Spleen (tissue), 11 donors: ENCODE results near the gene METTL9. TPM values are rescaled to one million over a fixed set of nuclear protein-coding genes. Genes with fewer than 3 reads are reported as not detected.

Source experiments
- DNase-seq: peaks from one replicate; pipeline ENCODE4 v3.0.0-alpha.2; 2020
- H3K27ac ChIP-seq, 8 donors: fragments of 200-600 bp; sonication (generic) in 7 of 8; 1 replicate in 4 of 8; 2 replicates in 4 of 8; pipeline versions ENCODE4 v1.5.0 to v1.8.0; 2016 to 2021; ENCODE audit warnings: inconsistent platforms in 4 of 8, mild to moderate bottlenecking in 4 of 8, moderate library complexity in 1 of 8
- H3K27me3 ChIP-seq, 7 donors: fragments of 200-600 bp; sonication (generic) in 6 of 7; replicated peaks in 1 of 7; 1 replicate in 4 of 7; 2 replicates in 3 of 7; pipeline versions ENCODE4 v1.5.0 to v1.8.0; 2016 to 2021; ENCODE audit warnings: inconsistent platforms in 3 of 7, mild to moderate bottlenecking in 1 of 7
- H3K36me3 ChIP-seq, 6 donors: fragments of 200-600 bp; sonication (generic) in 5 of 6; 1 replicate in 4 of 6; 2 replicates in 2 of 6; pipeline versions ENCODE4 v1.5.0 to v1.8.0; 2016 to 2021; ENCODE audit warnings: inconsistent platforms in 2 of 6
- H3K4me1 ChIP-seq, 6 donors: fragments of 200-600 bp; sonication (generic) in 5 of 6; 1 replicate in 3 of 6; 2 replicates in 3 of 6; pipeline versions ENCODE4 v1.5.0 to v1.8.0; 2016 to 2021; ENCODE audit warnings: inconsistent platforms in 3 of 6
- H3K4me3 ChIP-seq, 8 donors: fragments of 200-600 bp; sonication (generic) in 7 of 8; 1 replicate in 4 of 8; 2 replicates in 4 of 8; pipeline versions ENCODE4 v1.5.0 to v1.8.0; 2016 to 2021; ENCODE audit warnings: inconsistent platforms in 4 of 8, mild to moderate bottlenecking in 4 of 8, moderate library complexity in 2 of 8
- H3K9me3 ChIP-seq, 8 donors: fragments of 200-600 bp; sonication (generic) in 7 of 8; 1 replicate in 4 of 8; 2 replicates in 4 of 8; pipeline versions ENCODE4 v1.5.0 to v1.8.0; 2016 to 2021; ENCODE audit warnings: inconsistent platforms in 4 of 8
- CTCF ChIP-seq, 11 experiments: fragments of 200-600 bp in 7 of 11; fragments of 450-650 bp in 4 of 11; sonication (generic) in 4 of 11; IDR thresholded peaks in 8 of 11; conservative IDR thresholded peaks in 3 of 11; 1 replicate in 7 of 11; 2 replicates in 4 of 11; pipeline versions ENCODE4 v1.4.0 to v1.8.0; 2016 to 2021; ENCODE audit warnings: antibody characterized with exemption in 11 of 11, inconsistent platforms in 4 of 11, mild to moderate bottlenecking in 1 of 11
- POLR2A ChIP-seq, 3 donors: fragments of 450-650 bp; IDR thresholded peaks; one replicate each; pipeline ENCODE4 v1.5.1; 2017; ENCODE audit warnings: antibody characterized with exemption in 3 of 3, mild to moderate bottlenecking in 1 of 3
- POLR2AphosphoS5 ChIP-seq, 3 donors: sonication (generic); formaldehyde crosslinking; IDR thresholded peaks; one replicate each; pipeline ENCODE4 v1.5.1; 2017; ENCODE audit warnings: antibody characterized with exemption in 3 of 3
- WGBS, 5 donors: extraction: QIAGEN DNeasy Blood & Tissue Kit in 3 of 5; methylation state at CpG; one replicate each; pipeline versions ENCODE4 v1.1.5 to v1.1.7; 2013 to 2018; 5-methylcytosine and 5-hydroxymethylcytosine counted together
- intact Hi-C: fragments of 100-400 bp; cut with DNase I; formaldehyde crosslinking; loops from one replicate; pipeline ENCODE4 v1.15.0; 2023; ENCODE audit warnings: low total_unique reads
- polyA plus RNA-seq, 3 donors: library from polyadenylated mRNA; stranded (reverse); fragments of 200-250 nt; gene quantifications; one replicate each; pipeline ENCODE4 v1.2.1, GENCODE V29; 2013
- total RNA-seq, 7 donors: library from RNA; depleted of rRNA in 3 of 7; stranded (reverse); fragments of >200 nt in 3 of 7; fragmentation: NEBNext Ultra II Directional in 4 of 7; extraction: Animal tissue kit (Norgen Biotek cat#: 25700) in 4 of 7; gene quantifications; one replicate each; pipeline versions ENCODE4 v1.1.0 to v1.2.1, GENCODE V29; 2016 to 2021
- donor health status: healthy with polysubstance abuse.
- donor health status: DM: no; HTN: no; CAD: no; lungs with moderate emphysema.
- donor health status: DM: no; HTN: no; CAD: no.
- donor health status: Bipolar disorder and iron deficiency.
- donor health status: healthy.
- donor health status: DM: no; HTN: no; CAD: no.
- donor health status: DM: yes; HTN: yes; CAD: no.

The METTL9 gene
- total and polyA plus RNA-seq, 10 donors, result 28.5 to 247 (median 97.1) TPM

DNA sequence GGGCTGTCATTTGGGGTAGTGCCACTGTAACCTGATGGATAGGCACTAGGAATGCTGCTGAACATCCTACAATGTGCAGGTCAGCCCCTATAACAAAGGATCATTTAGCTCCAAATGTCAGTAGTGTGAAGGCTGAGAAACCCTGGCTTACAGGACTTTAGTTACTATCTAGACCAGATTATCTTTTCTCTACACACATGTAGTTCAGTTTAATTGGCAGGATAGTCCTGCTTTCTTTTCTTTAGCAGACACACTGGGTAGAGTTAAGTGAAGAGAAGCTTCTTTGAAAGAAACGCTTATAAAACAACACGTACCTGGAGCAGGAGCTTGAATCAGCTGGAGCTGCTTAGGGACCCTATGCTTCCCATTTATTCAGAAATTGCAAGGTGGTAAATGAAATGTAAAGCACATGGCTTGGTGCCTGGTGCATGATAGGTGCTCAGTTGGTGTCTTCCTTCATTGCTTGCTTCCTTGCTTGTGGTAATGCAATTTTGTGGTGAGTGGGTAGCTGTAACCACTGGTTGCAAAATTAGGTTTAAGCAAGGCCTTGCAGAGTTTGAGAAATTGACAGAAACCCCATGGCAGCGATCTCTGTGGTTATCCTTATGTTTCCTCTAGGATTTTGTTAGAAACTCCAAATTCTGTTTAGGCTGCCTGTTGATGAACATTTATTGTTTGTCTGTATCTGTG lies 9.4 kb downstream of the METTL9 start:
- DNase-seq, result no peak
- WGBS, 5 donors, result 37 to 66% (median 49%) methylated on average over 3 of the region's 3 CpGs
- TF ChIP-seq POLR2A (IDR thresholded peaks at IDR 0.05), result no peak
- TF ChIP-seq POLR2AphosphoS5 (IDR thresholded peaks at IDR 0.05), result peak in 1 of 3 donors; percentile 70
- TF ChIP-seq CTCF (IDR thresholded peaks at IDR 0.05 in 8 of 11, conservative IDR thresholded peaks at IDR 0.05 in 3 of 11), result no peak
- Histone ChIP-seq H3K36me3 (peaks cover 0 to 12% (median 0%) of the 10 kb centered on the region in 6 donors), H3K9me3 (no peaks in the 10 kb centered on the region), H3K4me3 (peak overlapping the region in 2 of 8 donors; percentile 14 to 20), H3K27me3 (no peaks in the 10 kb centered on the region), H3K4me1 (peaks cover 33 to 100% (median 83%) of the 10 kb centered on the region in 6 donors), H3K27ac (peak overlapping the region in 7 of 8 donors; percentile 10 to 82 (median 64))
- intact Hi-C loops, result no loop called here

DNA sequence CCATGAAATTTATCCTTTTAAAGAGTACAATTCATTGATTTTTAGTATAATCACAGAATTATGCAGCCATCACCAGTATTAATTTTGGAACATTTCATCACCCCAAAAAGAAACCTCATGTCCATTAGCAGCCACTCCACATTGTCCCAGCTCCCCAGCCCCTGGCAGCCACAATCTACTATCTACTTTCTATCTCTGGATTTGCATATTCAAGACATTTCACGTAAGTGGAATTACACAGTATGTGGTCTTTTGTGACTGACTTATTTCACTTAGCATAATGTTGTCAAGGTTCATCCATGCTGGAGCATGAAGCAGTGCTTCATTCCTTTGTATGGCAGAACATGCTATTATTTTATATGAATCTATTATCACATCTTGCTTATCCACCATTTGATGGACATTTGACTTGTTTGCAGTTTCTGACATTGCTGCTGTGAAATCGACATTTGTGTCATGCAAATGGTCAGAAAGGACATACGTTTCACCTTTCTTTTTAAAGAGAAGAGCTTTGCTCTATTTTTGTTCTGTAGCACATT lies 10.7 kb downstream of the METTL9 start:
- DNase-seq, result no peak
- Histone ChIP-seq H3K4me3 (no peak overlapping the region), H3K9me3 (no peaks in the 10 kb centered on the region), H3K4me1 (peaks cover 22 to 100% (median 74%) of the 10 kb centered on the region in 6 donors), H3K36me3 (peaks cover 0 to 25% (median 0%) of the 10 kb centered on the region in 6 donors), H3K27me3 (no peaks in the 10 kb centered on the region), H3K27ac (peak overlapping the region in 4 of 8 donors; percentile 62 to 82 (median 78))
- no peak for TF ChIP-seq POLR2A (IDR thresholded peaks at IDR 0.05)
- TF ChIP-seq POLR2AphosphoS5 (IDR thresholded peaks at IDR 0.05), result no peak
- TF ChIP-seq CTCF (IDR thresholded peaks at IDR 0.05 in 8 of 11, conservative IDR thresholded peaks at IDR 0.05 in 3 of 11), result no peak
- WGBS, 5 donors, result 73 to 88% (median 77%) methylated on average over 3 of the region's 3 CpGs
- intact Hi-C loops, result no loop called here

DNA sequence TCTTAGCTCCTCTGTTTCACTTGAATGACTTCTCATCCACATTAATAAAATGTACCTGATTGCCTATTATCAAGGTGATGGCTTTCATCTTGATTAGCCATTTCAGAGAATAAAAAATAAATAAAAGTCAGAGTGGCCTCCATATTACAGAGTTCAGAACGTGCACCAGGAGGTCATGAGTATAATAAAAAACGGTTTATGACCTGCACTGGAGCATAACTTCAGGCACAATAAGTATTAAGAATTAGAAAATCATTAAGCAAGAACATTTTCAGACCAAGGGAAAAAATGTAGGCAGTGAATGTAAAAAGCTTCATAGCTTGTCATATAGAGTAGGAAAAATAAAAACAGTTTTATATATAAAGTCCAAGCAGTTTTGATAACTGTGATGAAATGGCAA lies 11.4 kb downstream of the METTL9 start:
- TF ChIP-seq POLR2AphosphoS5 (IDR thresholded peaks at IDR 0.05) (no peak), POLR2A (IDR thresholded peaks at IDR 0.05) (no peak), CTCF (IDR thresholded peaks at IDR 0.05 in 8 of 11, conservative IDR thresholded peaks at IDR 0.05 in 3 of 11) (no peak)
- Histone ChIP-seq H3K27me3 (no peaks in the 10 kb centered on the region), H3K4me3 (no peak overlapping the region), H3K27ac (peak overlapping the region in 5 of 8 donors; percentile 62 to 82 (median 75)), H3K36me3 (peaks cover 0 to 31% (median 0%) of the 10 kb centered on the region in 6 donors), H3K9me3 (no peaks in the 10 kb centered on the region), H3K4me1 (peaks cover 22 to 100% (median 73%) of the 10 kb centered on the region in 6 donors)
- DNase-seq, result no peak
- intact Hi-C loops, result no loop called here
- 63 to 87% (median 80%) methylated on average over 2 of the region's 2 CpGs for WGBS, 5 donors

GRCh38 chr16:21611198-21611555 lies 11.8 kb downstream of the METTL9 start:
- Histone ChIP-seq H3K36me3 (peaks cover 0 to 32% (median 0%) of the 10 kb centered on the region in 6 donors), H3K4me1 (peaks cover 25 to 100% (median 73%) of the 10 kb centered on the region in 6 donors), H3K27me3 (no peaks in the 10 kb centered on the region), H3K4me3 (peak overlapping the region in 1 of 8 donors; percentile 13), H3K9me3 (no peaks in the 10 kb centered on the region), H3K27ac (peak overlapping the region in 7 of 8 donors; percentile 19 to 82 (median 69))
- intact Hi-C loops, result no loop called here
- WGBS, 5 donors, result 36 to 75% (median 40%) methylated on average over 4 of the region's 4 CpGs
- TF ChIP-seq POLR2AphosphoS5 (IDR thresholded peaks at IDR 0.05) (no peak), CTCF (IDR thresholded peaks at IDR 0.05 in 8 of 11, conservative IDR thresholded peaks at IDR 0.05 in 3 of 11) (no peak), POLR2A (IDR thresholded peaks at IDR 0.05) (no peak)
- no peak for DNase-seq
